Omental fat pad (tissue), 4 donors: Measurements from ENCODE around the gene SIK3. TPM values are rescaled to one million over a fixed set of nuclear protein-coding genes. Genes with fewer than 3 reads are reported as not detected.
"Not testable (repeated sequence)": the region's sequence is repeated elsewhere in the genome, so short reads cannot be mapped to it uniquely, and the experiment has no call there.

Source experiments
- ATAC-seq: fragments of 150-250 bp; one replicate; pipeline ENCODE4 v1.9.1; 2016; ENCODE audit warnings: mild to moderate bottlenecking, moderate library complexity; ENCODE audit not compliant: low FRiP score
- DNase-seq: peaks from one replicate; pipeline ENCODE4 v3.0.0-alpha.2; 2019; ENCODE audit warnings: low spot score
- total RNA-seq, 4 donors: library from RNA; depleted of rRNA; stranded (reverse); fragments of >200 nt; gene quantifications; one replicate each; pipeline ENCODE4 v1.1.0, GENCODE V29; 2016
- TF ChIP-seq, protein P1 (sequence below), 3 donors: fragments of 450-650 bp; IDR thresholded peaks; one replicate each; pipeline ENCODE4 v1.5.1; 2016 to 2017; ENCODE audit warnings: antibody characterized with exemption in 3 of 3, mild to moderate bottlenecking in 3 of 3, moderate library complexity in 2 of 3

The SIK3 gene
- total RNA-seq, 4 donors from 2014 or later, result 31.2 to 54.6 (median 50.2) TPM

DNA sequence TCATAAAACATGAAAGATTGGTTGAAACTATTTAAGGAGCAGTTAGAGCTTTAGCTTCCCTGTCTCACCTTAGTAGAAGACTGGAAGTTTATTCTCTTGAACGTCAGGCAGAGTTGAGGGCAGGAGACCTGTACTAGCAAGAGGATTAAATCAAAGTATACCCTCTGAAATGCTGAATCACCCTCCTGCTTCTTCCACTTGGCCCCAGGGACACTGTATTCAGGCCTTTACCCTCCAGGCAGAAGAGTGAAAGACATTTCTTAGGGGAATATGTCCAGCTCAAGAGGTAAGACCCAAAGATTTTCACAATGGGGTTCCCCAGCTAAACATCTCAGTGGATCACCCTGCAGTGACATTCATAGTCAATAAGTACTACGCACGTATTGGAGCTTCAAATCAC lies 287.0 kb downstream of the SIK3 start:
- TF ChIP-seq, protein P1, sequence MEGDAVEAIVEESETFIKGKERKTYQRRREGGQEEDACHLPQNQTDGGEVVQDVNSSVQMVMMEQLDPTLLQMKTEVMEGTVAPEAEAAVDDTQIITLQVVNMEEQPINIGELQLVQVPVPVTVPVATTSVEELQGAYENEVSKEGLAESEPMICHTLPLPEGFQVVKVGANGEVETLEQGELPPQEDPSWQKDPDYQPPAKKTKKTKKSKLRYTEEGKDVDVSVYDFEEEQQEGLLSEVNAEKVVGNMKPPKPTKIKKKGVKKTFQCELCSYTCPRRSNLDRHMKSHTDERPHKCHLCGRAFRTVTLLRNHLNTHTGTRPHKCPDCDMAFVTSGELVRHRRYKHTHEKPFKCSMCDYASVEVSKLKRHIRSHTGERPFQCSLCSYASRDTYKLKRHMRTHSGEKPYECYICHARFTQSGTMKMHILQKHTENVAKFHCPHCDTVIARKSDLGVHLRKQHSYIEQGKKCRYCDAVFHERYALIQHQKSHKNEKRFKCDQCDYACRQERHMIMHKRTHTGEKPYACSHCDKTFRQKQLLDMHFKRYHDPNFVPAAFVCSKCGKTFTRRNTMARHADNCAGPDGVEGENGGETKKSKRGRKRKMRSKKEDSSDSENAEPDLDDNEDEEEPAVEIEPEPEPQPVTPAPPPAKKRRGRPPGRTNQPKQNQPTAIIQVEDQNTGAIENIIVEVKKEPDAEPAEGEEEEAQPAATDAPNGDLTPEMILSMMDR (IDR thresholded peaks at IDR 0.05), result no peak
- DNase-seq (no peak), ATAC-seq (no peak)

- TF ChIP-seq, protein P1 (IDR thresholded peaks at IDR 0.05), result no peak
- no peak for ATAC-seq
- DNase-seq, result no peak
Observed at GRCh38 chr11:116808262-116809175, 289.7 kb downstream of the SIK3 start.

- DNase-seq, result no peak
- ATAC-seq, result no peak
- TF ChIP-seq, protein P1 (IDR thresholded peaks at IDR 0.05), result no peak
Observed at GRCh38 chr11:116807601-116808261, 290.5 kb downstream of the SIK3 start.

DNA sequence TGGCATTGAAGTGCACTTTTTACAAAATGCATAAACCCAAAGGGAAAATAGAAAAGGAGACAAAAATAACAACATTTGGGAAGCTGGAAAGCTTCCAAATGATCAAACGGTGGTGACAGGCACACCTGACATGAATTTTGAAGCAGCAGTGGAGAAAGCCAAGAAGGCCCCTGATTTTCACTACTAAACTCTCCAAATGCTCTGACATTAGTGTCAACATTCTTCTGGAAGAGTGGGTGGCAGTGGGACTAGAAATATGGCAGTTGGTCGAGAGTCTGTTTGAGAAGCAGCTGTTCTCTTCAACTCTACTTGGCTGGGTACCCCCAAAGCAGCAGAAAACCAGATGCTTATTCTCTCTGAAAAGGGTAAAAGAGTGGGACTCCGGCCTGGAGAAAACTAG lies 294.2 kb downstream of the SIK3 start:
- DNase-seq (no peak), ATAC-seq (no peak)
- TF ChIP-seq, protein P1 (IDR thresholded peaks at IDR 0.05), result no peak

DNA sequence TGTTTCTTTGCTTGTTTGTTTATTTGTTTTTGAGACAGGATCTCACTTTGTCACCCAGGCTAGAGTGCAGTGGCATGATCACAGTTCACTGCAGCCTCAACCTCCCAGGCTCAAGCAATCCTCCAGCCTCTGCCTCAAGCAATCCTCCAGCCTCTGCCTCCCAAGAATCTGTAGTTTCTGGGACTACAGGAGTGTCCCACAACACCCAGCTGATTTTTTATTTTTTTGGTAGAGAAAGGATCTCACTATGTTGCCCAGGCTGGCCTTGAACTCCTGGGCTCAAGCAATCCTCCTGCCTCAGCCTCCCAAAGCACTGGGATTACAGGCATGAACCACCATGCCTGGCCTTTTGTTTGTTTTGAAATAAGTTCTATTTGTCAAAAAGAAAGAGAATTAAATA lies 296.6 kb downstream of the SIK3 start:
- not testable (repeated sequence) for DNase-seq, ATAC-seq

DNA sequence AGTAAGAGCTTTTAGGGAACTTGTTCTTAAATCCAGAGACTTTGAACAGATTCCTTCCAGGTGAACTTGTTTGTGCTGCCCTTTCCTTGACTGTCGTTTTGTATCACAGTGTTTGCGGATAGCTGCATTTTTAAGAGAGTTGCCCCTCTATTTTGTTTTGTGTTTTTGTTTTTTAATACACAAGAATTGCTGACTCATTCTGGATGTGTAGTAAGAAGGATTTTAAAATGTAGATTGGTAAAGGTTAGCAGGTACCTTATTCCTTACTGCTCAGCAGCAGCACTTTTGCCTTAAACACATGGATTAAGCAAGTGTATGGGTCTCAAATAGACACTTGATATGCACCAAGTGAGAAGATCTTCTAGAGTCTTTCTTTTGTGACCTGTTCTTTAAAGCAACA lies 297.6 kb downstream of the SIK3 start:
- ATAC-seq, result no peak

DNA sequence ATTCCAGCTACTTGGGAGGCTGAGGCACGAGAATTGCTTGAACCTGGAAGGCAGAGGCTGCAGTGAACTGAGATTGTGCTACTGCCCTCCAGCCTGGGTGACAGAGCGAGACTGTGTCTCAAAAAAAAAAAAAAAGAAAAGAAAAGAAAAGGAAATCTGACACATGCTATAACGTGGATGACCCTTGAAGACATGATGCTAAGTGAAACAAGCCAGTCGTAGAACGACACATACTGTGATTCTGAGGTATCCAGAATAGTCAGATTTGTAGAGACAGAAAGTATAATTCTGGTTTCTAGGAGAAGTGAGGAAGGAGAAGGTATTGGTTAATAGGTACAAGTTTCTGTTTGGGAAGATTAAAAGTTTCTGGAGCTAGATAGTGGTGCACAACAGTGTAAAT lies 299.9 kb downstream of the SIK3 start:
- TF ChIP-seq, protein P1 (IDR thresholded peaks at IDR 0.05), result no peak
- DNase-seq (no peak), ATAC-seq (no peak)

More for the DNA sequence above, 297.6 kb downstream of the SIK3 start:
- DNase-seq, result no peak
- TF ChIP-seq, protein P1 (IDR thresholded peaks at IDR 0.05), result no peak
